GM12878 (cell line): ENCODE data around the gene SF3B6. TPM values are rescaled to one million over a fixed set of nuclear protein-coding genes. Genes with fewer than 3 reads are reported as not detected.

Source experiments
- CEBPZ ChIP-seq: fragments of 150-350 bp; IDR thresholded peaks from 2 replicates; pipeline ENCODE4 v1.6.1; 2016; ENCODE audit warnings: low read depth, low read length
- EGR1 ChIP-seq, 2 experiments: IDR thresholded peaks; 1 replicate in 1 of 2; 2 replicates in 1 of 2; pipeline ENCODE4 v1.6.1; 2011 to 2012; ENCODE audit warnings: low read depth in 2 of 2, low read length in 2 of 2, borderline replicate concordance in 1 of 2, mild to moderate bottlenecking in 1 of 2, moderate library complexity in 1 of 2
- ESRRA ChIP-seq: IDR thresholded peaks from 2 replicates; pipeline ENCODE4 v1.6.1; 2012; ENCODE audit warnings: mild to moderate bottlenecking, low read length, improper control_type of control experiment
- ETV6 ChIP-seq, 2 experiments: fragments of 450-650 bp in 1 of 2; IDR thresholded peaks in 1 of 2; conservative IDR thresholded peaks in 1 of 2; 2 replicates each; pipeline ENCODE4 v1.6.1; 2014; ENCODE audit warnings: antibody characterized with exemption in 1 of 2, borderline replicate concordance in 1 of 2, low read depth in 1 of 2, mild to moderate bottlenecking in 1 of 2, moderate library complexity in 1 of 2
- NRF1 ChIP-seq: conservative IDR thresholded peaks from 2 replicates; pipeline ENCODE4 v1.6.1; 2011; ENCODE audit warnings: mild to moderate bottlenecking, low read depth, low read length, improper control_type of control experiment
- RELB ChIP-seq: fragments of 450-650 bp; IDR thresholded peaks from 2 replicates; pipeline ENCODE4 v1.6.1; 2017; ENCODE audit warnings: low read depth, mild to moderate bottlenecking, moderate library complexity
- SPI1 ChIP-seq: IDR thresholded peaks from 2 replicates; pipeline ENCODE4 v1.6.1; 2011; ENCODE audit warnings: low read depth, mild to moderate bottlenecking, low read length, moderate library complexity, borderline replicate concordance; ENCODE audit not compliant: insufficient read depth
- TARDBP ChIP-seq: IDR thresholded peaks from 2 replicates; pipeline ENCODE4 v1.6.1; 2016; ENCODE audit warnings: borderline replicate concordance
- ZSCAN29 ChIP-seq: fragments of 450-650 bp; IDR thresholded peaks from 2 replicates; pipeline ENCODE4 v1.6.1; 2017; ENCODE audit warnings: mild to moderate bottlenecking, moderate library complexity
- polyA plus RNA-seq, 11 experiments: library from polyadenylated mRNA; depleted of rRNA in 4 of 11; unstranded in 6 of 11; stranded (reverse) in 5 of 11; fragments of >200 nt; fragmentation: Nextera tagmentation in 4 of 11; fragmentation: Illumina TruSeq in 1 of 11; extraction: Ambion mirVana in 4 of 11; extraction: Trizol in 1 of 11; gene quantifications; 1 replicate in 1 of 11; 2 replicates in 10 of 11; pipeline versions ENCODE4 v1.2.1 to v1.2.3, GENCODE V29; 2011 to 2016; ENCODE audit warnings: inconsistent platforms in 2 of 11, missing spikeins in 2 of 11, low read depth in 1 of 11
- total RNA-seq, 4 experiments: library from RNA; depleted of rRNA in 3 of 4; stranded (reverse); fragments of >200 nt in 3 of 4; fragmentation: Illumina TruSeq in 1 of 4; extraction: Trizol in 1 of 4; gene quantifications; 2 replicates each; pipeline versions ENCODE4 v1.2.1 to v1.2.3, GENCODE V29; 2013 to 2021
- TF ChIP-seq, protein P1 (sequence below): fragments of 450-650 bp; IDR thresholded peaks from 2 replicates; pipeline ENCODE4 v1.6.1; 2016; ENCODE audit warnings: mild to moderate bottlenecking

Gene SF3B6
- total and polyA plus RNA-seq, 10 of the 15 experiments (the other 5 are each of a cell fraction or from before 2014, with no cell fraction given) = 118 to 584 (median 270) TPM

DNA sequence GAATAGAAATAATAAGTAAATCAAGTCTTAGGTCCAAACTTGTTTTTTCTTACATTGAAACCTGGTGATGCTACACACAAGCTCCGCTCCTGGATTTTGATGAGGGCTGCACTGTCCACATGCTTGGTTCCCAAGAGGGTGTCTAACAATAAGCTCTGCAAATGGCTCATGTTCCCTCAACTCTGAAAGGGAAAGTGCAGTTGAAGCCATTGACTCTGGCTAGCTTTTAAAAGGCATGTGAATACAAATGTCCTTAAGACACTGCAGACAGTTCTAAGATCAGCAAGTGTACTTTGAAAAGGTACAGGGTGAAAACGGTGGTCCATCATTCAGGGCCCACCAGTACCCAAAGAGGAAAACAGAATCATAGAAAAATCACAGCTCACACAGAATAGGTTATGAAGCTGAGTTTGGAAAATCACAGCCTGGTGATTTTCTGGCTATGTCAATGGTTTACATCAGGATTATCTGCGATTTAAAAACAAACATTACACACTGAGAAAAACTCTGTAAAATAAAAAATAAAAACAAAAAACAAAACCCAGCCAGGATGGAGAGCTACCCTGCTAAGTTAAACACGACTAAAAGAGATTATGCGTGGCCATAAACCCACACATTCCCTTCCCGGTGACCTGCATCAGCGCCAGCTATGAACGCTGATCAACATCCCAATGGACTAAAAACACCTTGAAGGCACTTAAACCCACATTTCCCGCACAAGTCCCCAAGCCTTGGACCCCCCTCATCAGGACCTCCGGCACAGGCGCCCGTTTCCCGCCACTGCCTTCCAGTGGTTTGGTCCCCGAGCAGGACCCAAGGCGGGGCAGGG lies 46.5 kb upstream of the SF3B6 start (continued):
- TF ChIP-seq SPI1 = no peak
- TF ChIP-seq NRF1 = no peak
- TF ChIP-seq ESRRA = no peak
- no peak for TF ChIP-seq CEBPZ
- TF ChIP-seq, protein P1, sequence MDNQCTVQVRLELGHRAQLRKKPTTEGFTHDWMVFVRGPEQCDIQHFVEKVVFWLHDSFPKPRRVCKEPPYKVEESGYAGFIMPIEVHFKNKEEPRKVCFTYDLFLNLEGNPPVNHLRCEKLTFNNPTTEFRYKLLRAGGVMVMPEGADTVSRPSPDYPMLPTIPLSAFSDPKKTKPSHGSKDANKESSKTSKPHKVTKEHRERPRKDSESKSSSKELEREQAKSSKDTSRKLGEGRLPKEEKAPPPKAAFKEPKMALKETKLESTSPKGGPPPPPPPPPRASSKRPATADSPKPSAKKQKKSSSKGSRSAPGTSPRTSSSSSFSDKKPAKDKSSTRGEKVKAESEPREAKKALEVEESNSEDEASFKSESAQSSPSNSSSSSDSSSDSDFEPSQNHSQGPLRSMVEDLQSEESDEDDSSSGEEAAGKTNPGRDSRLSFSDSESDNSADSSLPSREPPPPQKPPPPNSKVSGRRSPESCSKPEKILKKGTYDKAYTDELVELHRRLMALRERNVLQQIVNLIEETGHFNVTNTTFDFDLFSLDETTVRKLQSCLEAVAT = peak; percentile 46; the same call in 1 of the 2 replicates
- 0 out of 2 replicates have a peak, but pooled peaks have one; percentile 47 for TF ChIP-seq TARDBP
- peak; percentile 53; the same call in 1 of the 2 replicates for TF ChIP-seq RELB
- no peak for TF ChIP-seq ZSCAN29
- TF ChIP-seq ETV6 (conservative IDR thresholded peaks at IDR 0.05 in 1 of 2, IDR thresholded peaks at IDR 0.05 in 1 of 2; ENCODE audit: borderline replicate concordance in 1 of 2, low read depth in 1 of 2) = no peak
- TF ChIP-seq EGR1 (IDR thresholded peaks at IDR 0.05; ENCODE audit: borderline replicate concordance in 1 of 2, low read depth in 2 of 2, low read length in 2 of 2) = 0 out of 3 replicates have a peak, but pooled peaks of 1 of the 2 experiments have one; percentile 19
